OCI-M2 (cell line): Measurements from ENCODE around the gene HAUS5.

Experiments used
- DNase-seq: peaks from one replicate; lab custom pipeline; 2025; ENCODE audit not compliant: unreplicated experiment; lab: John Stamatoyannopoulos, UW

HAUS5 gene

DNA sequence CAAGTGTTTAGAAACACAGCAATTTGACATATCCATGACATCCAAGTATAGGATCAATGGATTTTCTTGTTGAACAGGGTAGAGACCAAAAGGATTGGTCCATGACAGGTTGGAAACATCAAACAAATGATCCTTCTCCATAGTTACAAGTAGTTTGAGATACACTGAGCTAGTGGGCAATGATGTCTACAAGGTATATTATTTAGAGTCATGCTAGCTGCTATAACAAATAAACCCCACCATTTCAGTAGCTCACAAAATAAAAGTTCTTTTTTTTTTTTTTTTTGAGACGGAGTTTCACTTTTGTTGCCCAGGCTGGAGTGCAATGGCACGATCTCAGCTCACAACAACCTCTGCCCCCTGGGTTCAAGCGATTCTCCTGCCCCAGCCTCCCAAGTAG is 4.9 kb upstream of the HAUS5 start:
- DNase-seq, result no peak

DNA sequence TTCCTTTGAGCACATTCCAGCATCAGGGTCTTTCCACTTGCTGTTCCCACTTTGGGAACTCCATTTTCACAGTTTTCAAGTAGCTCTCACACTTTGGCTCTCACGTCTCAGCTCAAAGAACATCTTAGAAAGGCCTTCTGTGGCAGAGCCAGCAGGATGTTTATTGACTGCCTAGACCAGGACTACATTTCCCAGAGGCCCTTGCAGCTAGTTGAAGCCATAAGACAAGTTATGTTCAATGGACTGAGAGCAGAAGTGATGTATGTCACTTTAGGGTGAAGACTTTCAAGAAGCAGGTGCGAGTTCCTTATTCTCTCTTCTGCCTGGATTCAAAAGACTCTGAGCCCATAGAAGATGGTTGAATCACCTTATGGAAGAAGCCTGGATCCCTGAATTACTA is 4.3 kb upstream of the HAUS5 start:
- DNase-seq, result no peak

DNA sequence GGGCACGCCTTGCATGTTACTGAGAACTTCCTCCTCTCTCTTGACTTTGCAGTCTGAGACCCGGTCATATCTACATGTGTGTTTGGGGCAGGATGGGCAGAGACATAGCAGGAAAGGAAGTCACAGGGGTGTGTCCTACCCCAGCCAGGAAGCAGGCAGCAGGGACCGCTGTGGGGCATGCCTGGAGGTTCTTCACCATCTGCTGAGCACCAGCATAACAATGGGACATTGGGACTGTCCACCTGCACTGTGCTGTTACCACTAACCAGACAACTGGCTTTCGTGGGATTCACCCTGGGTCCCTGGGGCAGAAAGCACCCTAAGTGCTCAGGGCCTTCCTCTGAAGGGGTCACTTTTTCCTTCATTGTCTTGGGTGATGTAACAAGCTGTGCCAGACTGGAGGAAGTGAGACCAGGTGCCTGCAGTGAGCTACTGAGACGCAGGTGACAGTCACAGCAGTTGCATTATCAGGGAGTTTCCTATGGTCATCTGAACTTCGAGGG is 2.6 kb upstream of the HAUS5 start:
- DNase-seq, result no peak

DNA sequence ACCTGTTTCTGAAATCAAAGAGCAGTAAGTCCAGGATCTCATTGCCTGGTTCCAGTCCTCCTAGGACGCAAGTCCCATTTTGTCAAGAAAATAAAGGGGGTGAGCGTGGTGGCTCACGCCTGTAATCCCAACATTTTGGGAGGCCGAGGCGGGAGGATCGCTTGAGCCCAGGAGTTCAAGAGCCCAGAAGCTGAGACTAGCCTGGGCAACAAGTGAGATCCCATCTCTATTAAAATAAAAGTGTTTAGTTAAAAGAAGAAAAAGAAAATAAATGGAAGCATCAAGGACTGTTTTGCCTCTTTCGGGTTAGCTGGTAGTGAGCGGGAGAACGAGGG is 344 bp upstream of the HAUS5 start:
- no peak for DNase-seq

DNA sequence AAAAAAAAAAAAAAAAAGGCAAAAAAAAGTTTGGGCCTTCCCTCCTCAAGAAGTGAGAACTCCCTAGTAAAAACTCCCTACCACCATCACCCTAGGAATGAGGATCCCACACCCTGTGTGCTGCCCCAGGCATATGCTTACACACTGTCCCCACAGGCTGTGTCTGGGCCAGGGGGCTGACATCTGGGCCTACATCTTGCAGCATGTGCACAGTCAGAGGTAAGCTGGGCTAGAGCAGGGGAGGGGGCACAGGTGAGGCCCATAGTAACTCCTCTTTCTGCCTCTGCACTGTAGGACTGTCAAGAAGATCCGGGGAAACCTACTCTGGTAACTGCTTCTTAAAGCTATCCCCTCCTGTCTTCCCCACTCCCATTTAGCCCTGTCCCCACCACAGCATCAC is 1.0 kb downstream of the HAUS5 start:
- DNase-seq, result no peak

DNA sequence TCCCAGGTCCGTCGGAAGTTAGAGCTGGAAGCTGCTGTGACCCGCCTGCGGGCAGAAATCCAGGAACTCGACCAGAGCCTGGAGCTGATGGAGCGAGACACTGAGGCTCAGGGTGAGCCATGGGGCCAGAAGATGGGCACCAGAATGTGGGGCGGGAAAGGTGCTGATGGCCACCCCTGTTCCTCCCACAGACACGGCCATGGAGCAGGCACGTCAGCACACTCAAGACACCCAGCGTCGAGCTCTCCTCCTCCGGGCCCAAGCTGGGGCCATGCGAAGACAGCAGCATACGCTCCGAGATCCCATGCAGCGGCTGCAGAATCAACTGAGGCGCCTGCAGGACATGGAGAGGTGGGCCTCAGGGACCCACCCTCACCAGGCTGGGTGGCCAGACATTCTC is 2.5 kb downstream of the HAUS5 start:
- no peak for DNase-seq

DNA sequence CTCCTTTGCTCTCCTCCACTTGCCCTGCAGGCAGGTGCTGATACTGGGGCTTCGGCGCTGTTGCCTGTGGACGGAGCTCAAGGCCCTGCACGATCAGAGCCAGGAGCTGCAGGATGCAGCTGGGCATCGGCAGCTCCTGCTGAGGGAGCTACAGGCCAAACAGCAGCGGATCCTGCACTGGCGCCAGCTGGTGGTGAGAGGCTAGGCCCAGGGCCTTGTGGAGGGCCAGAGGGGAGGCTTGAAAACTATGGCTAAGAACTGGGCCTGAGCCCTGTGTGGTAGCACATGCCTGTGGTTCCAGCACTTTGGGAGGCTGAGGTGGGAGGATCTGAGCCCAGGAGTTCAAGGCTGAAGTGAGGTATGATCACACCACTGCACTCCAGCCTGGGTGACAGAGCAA is 6.3 kb downstream of the HAUS5 start:
- DNase-seq, result no peak

DNA sequence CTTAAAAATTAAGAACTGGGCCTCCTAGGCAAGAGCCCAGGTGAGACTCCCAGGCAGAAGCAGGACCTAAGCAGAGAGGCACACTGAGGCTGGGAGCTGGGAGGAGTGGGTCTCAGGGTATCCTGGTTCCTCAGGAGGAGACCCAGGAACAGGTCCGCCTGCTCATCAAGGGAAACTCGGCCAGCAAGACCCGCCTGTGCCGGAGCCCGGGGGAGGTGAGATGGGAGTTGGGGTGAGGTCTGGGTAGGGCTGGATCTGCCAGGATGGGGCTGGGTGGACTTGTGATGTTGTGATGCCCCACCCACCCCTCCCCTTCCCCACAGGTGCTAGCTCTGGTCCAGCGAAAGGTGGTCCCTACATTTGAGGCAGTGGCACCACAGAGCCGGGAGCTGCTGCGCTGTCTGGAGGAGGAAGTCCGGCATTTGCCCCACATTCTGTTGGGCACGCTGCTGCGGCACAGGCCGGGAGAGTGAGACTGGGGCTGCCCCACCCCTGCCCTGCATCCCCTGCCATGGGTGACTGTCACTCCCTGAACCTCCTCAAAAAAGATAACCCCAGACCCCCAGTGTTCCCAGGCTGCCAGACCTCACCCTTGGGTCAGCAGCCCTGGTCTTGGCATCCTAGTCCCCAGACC is 6.9 kb downstream of the HAUS5 start:
- no peak for DNase-seq

DNA sequence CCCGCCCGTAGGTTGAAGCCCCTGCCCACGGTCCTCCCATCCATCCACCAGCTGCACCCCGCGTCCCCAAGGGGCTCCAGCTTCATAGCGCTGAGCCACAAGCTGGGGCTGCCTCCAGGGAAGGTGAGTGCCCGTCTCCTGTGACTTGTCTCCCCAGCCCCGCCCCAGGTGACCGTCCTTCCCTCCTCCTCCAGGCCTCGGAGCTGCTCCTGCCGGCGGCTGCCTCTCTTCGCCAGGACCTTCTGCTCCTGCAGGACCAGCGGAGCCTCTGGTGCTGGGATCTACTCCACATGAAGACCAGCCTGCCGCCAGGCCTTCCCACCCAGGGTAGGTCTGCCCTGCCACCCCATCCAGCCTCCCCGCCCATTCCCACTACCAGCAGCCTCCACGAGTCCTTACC is 7.5 kb downstream of the HAUS5 start:
- no peak for DNase-seq

DNA sequence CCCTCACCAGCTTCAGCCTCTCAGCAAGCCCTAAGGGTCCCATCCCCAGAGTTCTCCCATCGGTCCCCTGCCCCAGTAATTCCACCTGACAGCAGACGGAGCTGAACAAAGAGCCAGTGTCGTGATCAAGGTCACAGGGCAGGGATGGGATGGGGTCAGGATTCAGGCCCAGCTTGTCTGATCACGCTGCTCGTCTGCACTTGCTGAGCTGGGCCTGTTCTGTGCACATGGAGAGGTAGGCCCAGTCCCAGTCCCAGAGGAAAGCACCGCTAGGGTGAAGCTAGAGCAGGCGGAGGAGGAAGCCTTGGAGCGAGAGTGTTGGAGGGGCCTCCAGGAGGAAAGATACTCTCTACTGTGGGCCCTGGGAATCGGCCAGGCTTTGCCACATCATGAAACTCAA is 9.2 kb downstream of the HAUS5 start:
- no peak for DNase-seq

DNA sequence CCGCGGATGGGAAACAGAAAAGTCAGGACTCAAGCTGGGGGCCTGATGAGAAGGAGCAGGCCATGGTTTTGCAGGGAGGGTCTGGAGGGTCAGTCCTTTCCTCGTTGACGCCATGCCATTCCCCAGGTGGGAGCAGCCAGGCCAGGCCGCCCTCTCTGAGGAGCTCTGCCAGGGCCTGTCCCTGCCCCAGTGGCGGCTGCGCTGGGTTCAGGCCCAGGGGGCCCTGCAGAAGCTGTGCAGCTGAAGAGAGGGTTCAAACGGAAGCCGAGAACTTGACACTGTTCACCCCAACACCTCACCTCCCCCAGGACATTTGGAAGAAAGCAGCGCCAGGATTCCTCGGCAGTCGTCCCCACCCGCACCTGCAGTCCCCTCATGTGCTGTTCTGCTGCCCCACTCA is 10.2 kb downstream of the HAUS5 start:
- DNase-seq, result no peak

DNA sequence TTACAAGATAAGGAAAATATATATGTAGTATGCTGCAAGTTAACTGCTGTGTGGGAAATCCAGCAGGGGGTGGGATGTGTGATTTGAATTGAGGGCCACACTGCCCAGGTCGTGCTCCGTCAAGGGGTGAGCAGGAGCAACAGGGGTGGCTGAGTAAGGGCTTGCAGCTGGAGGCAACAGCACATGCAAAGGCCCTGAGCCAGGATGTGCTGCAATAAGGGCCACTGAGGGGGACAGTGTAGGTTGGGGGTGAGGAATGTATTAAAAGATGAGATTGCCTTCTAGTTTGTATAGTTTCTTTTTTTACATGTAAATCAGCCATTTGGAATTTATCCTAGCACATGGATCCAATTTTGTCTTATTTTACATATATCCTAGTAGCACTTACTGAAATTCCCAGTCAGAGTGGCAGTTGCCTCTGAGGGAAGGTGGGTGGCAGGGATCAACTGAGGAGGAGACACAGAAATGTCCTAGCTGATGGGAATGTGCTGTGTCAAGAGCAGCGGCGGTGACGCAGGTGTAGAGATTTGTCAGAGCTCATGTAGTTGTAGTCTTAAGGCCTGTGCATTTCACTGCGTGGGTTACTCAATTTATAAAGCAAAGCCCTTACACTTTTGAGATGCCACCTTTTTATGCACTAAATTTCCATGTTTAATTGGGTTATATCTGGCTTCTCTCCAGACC is 10.9 kb downstream of the HAUS5 start:
- no peak for DNase-seq

DNA sequence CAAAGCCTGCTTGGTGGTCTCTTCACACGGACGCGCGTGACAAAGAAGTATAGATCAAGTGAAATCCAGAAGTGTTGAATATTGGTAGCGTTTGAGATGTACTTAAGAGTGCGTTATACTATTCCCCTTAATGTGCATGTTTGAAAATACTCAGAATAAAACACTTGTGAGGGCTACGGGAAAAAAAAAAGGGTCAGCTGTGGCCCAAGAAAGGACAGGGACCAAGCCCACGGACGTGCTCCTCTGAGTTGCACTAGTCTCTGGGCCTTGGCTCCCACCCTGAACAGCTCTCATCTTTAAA is 15.7 kb downstream of the HAUS5 start:
- no peak for DNase-seq

DNA sequence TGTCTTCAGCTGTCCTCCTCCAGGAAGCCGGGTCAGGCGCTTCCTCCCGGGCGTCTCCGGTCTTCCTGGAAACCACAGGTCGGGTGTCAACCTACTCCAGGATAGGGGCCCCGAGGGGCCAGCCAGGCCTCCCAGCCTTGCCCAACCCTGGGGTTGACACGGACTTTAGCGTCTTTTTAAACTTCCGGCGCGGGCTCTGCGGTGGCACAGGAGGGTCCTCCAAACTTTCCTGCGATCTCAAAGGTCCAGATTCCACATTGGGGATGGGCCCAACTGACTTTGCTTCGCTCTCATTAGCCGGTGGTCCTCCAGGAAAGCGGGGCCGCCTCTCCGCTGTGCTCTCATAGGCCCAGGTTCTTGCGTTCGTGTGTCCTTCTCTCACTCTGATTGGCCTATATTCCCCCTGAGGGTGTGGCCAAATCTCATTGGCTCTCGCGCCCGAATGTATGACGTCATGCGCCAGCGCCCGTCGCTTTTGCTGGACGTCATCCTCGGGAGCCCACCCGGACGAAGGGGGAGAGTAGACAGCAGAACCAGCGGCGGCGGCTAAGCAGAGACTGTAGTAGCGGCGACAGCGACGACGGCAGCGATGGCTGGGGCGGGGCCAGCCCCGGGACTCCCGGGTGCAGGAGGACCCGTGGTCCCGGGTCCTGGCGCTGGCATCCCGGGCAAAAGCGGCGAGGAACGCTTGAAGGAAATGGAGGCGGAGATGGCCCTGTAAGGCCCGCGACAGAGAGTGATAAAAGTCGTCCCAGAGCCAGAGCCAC is 16.2 kb downstream of the HAUS5 start, which contains the start of gene RBM42:
TSS of gene RBM42 (plus strand) at position 472 of the 767 bp plus-strand sequence. CDS start at position 590, 118 bp downstream.
- peak; percentile 99 for DNase-seq

DNA sequence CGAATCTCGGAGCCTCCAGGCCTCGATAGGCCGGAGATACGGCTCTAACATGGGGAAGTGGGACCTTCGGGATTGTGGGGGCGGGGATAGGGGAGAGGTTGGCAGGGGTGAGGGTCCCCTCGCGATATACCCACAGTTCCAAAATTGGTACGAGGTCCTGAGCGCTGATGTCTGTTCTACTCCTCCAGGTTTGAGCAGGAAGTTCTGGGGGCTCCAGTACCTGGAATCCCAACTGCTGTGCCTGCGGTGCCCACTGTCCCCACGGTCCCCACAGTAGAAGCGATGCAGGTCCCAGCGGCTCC is 16.7 kb downstream of the HAUS5 start:
- no peak for DNase-seq

DNA sequence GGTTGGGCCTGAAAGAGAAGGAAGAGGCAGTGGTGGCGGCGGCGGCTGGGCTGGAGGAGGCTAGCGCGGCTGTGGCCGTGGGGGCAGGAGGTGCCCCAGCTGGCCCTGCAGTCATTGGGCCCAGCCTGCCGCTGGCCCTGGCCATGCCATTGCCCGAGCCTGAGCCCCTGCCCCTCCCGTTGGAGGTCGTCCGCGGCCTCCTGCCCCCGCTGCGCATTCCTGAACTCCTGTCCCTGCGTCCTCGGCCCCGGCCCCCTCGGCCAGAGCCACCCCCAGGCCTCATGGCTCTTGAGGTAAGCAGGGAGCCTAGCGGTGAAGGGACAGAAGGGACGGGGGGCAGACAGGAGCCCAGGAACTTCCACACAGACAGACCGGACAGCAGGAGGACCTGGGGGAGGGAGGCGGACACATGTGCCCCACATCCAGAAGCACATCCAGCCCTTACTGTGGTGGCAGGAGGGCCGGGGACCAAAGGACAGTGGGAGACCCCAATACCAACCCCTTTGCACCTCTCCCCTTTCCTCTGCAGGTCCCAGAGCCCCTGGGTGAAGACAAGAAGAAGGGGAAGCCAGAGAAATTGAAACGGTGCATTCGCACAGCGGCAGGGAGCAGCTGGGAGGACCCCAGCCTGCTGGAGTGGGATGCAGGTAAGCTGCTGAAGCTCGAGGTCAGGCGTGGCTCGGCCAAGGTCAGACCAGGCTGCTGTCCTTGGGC is 21.3 kb downstream of the HAUS5 start:
- no peak for DNase-seq

DNA sequence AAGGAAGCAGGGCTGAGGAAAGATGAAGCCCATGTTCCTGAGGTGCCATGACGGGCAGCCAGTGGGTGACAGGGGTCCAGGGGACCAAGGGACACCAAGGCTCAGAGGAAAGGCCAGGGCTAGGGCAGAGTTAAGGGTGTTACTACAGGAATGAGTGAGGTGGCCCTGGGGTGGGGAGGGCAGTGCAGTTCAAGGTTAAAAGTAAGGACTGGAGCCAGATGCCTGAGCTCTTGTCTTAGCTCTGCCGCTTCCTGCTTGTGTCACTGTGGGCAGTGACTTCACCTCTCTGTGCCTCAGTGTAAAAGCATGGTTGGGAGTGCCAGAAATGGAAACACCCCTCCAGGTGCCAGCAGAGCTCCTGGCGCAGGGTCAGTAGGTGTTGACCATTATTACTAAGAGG is 24.1 kb downstream of the HAUS5 start:
- no peak for DNase-seq

DNA sequence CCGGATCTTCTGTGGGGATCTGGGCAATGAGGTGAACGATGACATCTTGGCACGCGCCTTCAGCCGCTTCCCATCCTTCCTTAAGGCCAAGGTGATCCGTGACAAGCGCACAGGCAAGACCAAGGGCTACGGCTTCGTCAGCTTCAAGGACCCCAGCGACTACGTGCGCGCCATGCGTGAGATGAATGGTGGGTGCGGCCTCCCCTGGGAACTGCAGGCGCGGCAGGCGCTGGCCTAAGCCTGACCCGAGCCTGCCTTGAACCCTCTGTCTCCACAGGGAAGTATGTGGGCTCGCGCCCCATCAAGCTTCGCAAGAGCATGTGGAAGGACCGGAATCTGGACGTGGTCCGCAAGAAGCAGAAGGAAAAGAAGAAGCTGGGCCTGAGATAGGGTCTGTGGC is 24.6 kb downstream of the HAUS5 start:
- no peak for DNase-seq

DNA sequence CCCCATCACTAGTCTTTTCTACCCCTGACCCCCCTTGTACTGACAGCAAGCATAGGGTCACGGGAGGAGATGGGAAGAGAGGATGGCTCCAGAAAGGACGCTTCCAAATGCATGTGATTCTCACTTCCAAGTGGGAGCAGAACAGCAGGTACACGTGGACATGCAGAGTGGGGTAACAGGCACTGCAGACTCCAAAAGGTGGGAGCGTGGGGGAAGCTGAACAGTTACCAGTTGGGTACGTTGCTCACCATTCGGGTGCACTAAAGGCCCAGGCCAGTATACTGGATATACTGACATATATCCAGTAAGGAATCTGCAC is 26.7 kb downstream of the HAUS5 start:
- no peak for DNase-seq

DNA sequence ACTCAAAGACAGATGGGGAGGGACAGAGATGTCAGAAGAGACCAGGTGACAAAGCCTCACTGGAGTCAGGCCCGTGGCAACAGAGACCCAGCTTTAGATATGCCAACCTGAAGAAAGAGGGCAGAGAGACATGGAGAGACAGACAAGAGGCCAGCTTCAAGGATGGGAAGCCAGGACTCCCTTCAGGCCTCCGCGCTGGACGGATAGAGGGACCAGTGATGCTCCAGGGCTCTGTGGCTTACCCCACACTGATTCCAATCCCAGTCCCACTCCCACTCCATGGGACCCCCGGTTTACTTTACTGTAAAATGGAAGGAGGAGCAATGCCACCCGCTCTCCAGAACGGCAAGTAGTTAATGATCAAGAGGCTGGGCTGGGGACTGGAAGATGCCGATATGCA is 27.3 kb downstream of the HAUS5 start:
- DNase-seq, result no peak

DNA sequence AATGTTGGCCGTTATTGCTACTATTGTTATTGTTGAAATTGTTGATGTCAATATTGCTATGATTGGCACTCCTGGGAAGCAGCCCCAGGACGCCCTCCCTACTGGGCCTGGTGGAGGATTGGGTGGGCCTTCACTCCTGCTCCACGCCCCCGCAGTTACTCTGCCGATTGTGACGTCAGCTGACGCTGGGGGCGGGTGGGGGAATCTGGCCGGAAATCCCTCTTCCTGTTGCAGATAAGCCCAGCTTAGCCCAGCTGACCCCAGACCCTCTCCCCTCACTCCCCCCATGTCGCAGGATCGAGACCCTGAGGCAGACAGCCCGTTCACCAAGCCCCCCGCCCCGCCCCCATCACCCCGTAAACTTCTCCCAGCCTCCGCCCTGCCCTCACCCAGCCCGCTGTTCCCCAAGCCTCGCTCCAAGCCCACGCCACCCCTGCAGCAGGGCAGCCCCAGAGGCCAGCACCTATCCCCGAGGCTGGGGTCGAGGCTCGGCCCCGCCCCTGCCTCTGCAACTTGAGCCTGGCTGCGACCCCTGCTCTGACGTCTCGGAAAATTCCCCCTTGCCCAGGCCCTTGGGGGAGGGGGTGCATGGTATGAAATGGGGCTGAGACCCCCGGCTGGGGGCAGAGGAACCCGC is 29.1 kb downstream of the HAUS5 start, which contains the start of gene ETV2:
TSS of gene ETV2 (plus strand) at position 231 of the 637 bp plus-strand sequence. CDS start 716 bp downstream, outside the sequence.
- DNase-seq, result peak; percentile 99
